ENCODE measurements around the gene ADAMTS19. TPM values are rescaled to one million over a fixed set of nuclear protein-coding genes. Genes with fewer than 3 reads are reported as not detected.

The ADAMTS19 gene
- total RNA-seq, 2 experiments from 2014 or later: not detected

- Mint-ChIP-seq H3K4me1 (ENCODE audit: low read depth) (no peaks in the 10 kb centered on the region), H3K36me3 (ENCODE audit: low read depth) (no peaks in the 10 kb centered on the region), H3K4me3 (no peak overlapping the region), H3K9me3 (peaks cover 5% of the 10 kb centered on the region), H3K27ac (no peak overlapping the region), H3K27me3 (no peaks in the 10 kb centered on the region)
- DNase-seq (no peak), ATAC-seq (no peak)
- CTCF ChIA-PET: no interaction called here
- no peak for TF ChIP-seq CTCF (IDR thresholded peaks at IDR 0.05)
- intact Hi-C loops (cut with micrococcal nuclease): no loop called here
- POLR2A ChIA-PET: no interaction called here
Measured at GRCh38 chr5:129541051-129541450, 81.0 kb downstream of the ADAMTS19 start.

- Mint-ChIP-seq H3K9me3 (peaks cover 3% of the 10 kb centered on the region), H3K27me3 (no peaks in the 10 kb centered on the region), H3K4me3 (no peak overlapping the region), H3K27ac (no peak overlapping the region), H3K36me3 (ENCODE audit: low read depth) (no peaks in the 10 kb centered on the region), H3K4me1 (ENCODE audit: low read depth) (no peaks in the 10 kb centered on the region)
- DNase-seq (no peak), ATAC-seq (no peak)
- intact Hi-C loops (cut with micrococcal nuclease): no loop called here
- ChIA-PET CTCF (no interaction called here), POLR2A (no interaction called here)
- peak; percentile 12 for TF ChIP-seq CTCF (IDR thresholded peaks at IDR 0.05)
Measured at GRCh38 chr5:129541648-129542251, 81.7 kb downstream of the ADAMTS19 start.

DNA sequence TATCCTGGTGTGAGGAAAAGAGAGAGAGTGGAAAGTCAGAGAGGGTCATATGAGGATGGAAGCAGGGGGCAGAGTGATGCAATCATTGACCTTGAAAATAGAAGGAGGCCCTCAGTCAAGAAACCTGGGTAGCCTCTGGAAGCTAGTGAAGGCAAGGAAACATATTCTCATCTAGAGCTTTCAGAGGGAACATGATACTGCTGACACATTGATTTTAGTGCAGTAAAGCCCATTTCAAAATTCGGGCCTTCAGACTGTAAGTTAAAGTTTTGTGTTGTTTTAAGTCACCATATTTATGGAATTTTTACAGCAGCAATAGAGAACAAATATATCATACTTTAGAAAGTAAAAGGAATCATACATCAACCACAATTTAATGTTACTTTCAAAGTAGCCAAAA is 87.0 kb downstream of the ADAMTS19 start:
- CTCF ChIA-PET: no interaction called here
- Mint-ChIP-seq H3K27me3 (no peaks in the 10 kb centered on the region), H3K9me3 (peaks cover 8% of the 10 kb centered on the region), H3K27ac (no peak overlapping the region), H3K4me3 (no peak overlapping the region), H3K36me3 (ENCODE audit: low read depth) (no peaks in the 10 kb centered on the region), H3K4me1 (ENCODE audit: low read depth) (no peaks in the 10 kb centered on the region)
- ATAC-seq: no peak
- no peak for DNase-seq
- POLR2A ChIA-PET: no interaction called here
- intact Hi-C loops (cut with micrococcal nuclease): no loop called here
- no peak for TF ChIP-seq CTCF (IDR thresholded peaks at IDR 0.05)

DNA sequence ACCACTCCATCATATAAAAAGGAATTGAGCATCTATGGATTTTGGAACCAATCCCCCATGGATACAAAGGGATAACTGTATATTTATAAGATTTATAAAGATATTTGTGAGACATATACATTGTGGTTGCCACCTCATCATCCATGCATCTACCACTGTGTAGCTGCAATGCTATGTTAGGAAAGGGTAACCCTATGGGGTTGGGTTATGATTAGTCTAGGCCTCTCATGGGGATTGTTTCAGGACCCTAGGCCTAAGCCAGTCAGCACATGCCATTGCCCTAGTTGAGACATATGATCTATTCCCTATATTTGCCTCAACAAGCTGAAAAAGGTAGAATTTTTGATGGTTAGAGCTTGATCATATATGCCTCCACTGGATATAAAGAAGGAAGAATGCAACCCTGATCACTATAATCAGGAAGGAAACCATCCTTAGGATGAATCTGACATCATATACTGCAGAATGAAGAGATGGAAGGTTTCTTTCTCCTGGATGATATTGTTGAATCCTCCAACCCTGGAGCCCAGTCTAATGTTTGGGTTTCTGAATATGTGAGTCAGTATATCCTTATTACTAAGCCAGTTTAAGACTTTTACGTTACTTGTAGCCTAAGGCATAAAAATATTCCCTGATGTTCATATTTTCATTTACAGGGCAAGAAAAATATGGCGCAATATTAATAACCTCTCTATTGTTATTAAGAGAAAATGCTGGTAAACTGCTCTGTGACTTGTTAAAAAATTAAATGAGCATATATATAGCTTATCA is 94.2 kb downstream of the ADAMTS19 start:
- peaks cover 1% of the 10 kb centered on the region for H3K9me3 Mint-ChIP-seq
- H3K27ac Mint-ChIP-seq: no peak overlapping the region
- CTCF ChIA-PET: no interaction called here
- no peaks in the 10 kb centered on the region for H3K36me3 Mint-ChIP-seq (ENCODE audit: low read depth)
- DNase-seq (no peak), ATAC-seq (no peak)
- no peaks in the 10 kb centered on the region for H3K4me1 Mint-ChIP-seq (ENCODE audit: low read depth)
- no peaks in the 10 kb centered on the region for H3K27me3 Mint-ChIP-seq
- no peak for TF ChIP-seq CTCF (IDR thresholded peaks at IDR 0.05)
- intact Hi-C loops (cut with micrococcal nuclease): no loop called here
- POLR2A ChIA-PET: no interaction called here
- H3K4me3 Mint-ChIP-seq: no peak overlapping the region

DNA sequence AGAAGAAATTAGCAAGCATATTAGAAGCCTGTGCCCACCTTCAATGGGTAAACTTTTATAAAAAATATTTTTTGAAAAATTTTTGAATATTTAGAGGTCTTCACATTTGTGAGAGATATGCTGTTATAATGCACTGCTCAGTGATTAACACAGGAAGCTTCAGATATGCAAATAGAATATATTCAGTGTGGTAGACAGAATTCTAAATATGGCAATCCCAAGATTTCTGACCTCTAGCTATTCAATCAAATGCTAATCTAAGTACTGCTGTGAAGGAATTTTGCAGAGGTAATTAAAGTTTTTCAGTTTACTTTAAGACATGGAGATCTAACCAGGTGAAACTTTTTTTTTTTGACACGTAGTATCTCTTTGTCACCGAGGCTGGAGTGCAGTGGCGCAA is 103.5 kb downstream of the ADAMTS19 start:
- ChIA-PET POLR2A (no interaction called here), CTCF (no interaction called here)
- H3K36me3 Mint-ChIP-seq (ENCODE audit: low read depth): no peaks in the 10 kb centered on the region
- no peak for DNase-seq
- H3K27ac Mint-ChIP-seq: no peak overlapping the region
- intact Hi-C loops (cut with micrococcal nuclease): no loop called here
- H3K9me3 Mint-ChIP-seq: no peaks in the 10 kb centered on the region
- H3K27me3 Mint-ChIP-seq: no peaks in the 10 kb centered on the region
- TF ChIP-seq CTCF (IDR thresholded peaks at IDR 0.05): no peak
- no peak overlapping the region for H3K4me3 Mint-ChIP-seq
- H3K4me1 Mint-ChIP-seq (ENCODE audit: low read depth): no peaks in the 10 kb centered on the region
- ATAC-seq: no peak

Measured in activated CD8-positive, alpha-beta T cell treated with anti-CD3 and anti-CD28 coated beads for 36 hours (primary cell).